Memory B cell (primary cell): ENCODE measurements around the gene ABHD17A.

Source experiments
- ATAC-seq: fragments of 150-1000 bp; cut with Tn5 transposase; 2 replicates; pipeline ENCODE4 v1.10.0; 2021; ENCODE audit warnings: low read depth, mild to moderate bottlenecking, moderate library complexity
- DNase-seq, 2 donors: peaks; one replicate each; pipeline ENCODE4 v3.0.0; 2022; ENCODE audit warnings: low spot score in 2 of 2
- H3K27ac Mint-ChIP-seq: one replicate; pipeline ENCODE4 v1.8.0; 2022; ENCODE audit warnings: mild to moderate bottlenecking, moderate library complexity, mixed read lengths
- H3K27me3 Mint-ChIP-seq: one replicate; pipeline ENCODE4 v1.8.0; 2022; ENCODE audit warnings: mixed read lengths
- H3K36me3 Mint-ChIP-seq: one replicate; pipeline ENCODE4 v1.8.0; 2022; ENCODE audit warnings: mild to moderate bottlenecking, mixed read lengths
- H3K4me1 Mint-ChIP-seq: one replicate; pipeline ENCODE4 v1.8.0; 2022; ENCODE audit warnings: mixed read lengths
- H3K4me3 Mint-ChIP-seq: one replicate; pipeline ENCODE4 v1.8.0; 2022; ENCODE audit warnings: mild to moderate bottlenecking, moderate library complexity, mixed read lengths
- H3K9me3 Mint-ChIP-seq: one replicate; pipeline ENCODE4 v1.8.0; 2022; ENCODE audit warnings: mixed read lengths

Gene ABHD17A

GRCh38 chr19:1830568-1830967 is 54.7 kb downstream of the ABHD17A start:
- Mint-ChIP-seq H3K9me3 (no peaks in the 10 kb centered on the region), H3K36me3 (peaks cover 9% of the 10 kb centered on the region), H3K27ac (no peak overlapping the region), H3K27me3 (no peaks in the 10 kb centered on the region), H3K4me1 (peaks cover 5% of the 10 kb centered on the region), H3K4me3 (no peak overlapping the region)
- DNase-seq = no peak
- no peak for ATAC-seq

DNA sequence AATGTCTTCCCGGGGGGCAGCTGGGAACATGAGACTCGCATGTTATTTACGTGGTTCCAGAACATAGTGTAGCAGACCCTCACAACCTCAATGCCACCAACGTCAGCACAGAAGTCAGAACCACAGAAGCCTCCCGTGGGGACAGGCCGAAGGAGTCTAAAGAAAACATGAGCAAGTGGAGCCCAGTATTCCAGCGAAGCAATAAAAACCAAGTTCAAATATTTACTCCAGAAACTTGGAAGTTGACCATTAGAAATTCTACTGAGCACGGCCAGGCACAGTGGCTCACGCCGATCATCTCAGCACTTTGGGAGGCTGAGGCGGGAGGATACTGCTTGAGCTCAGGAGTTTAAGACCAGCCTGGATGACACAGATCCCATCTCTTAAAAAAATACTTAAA is 55.3 kb downstream of the ABHD17A start:
- no peak for DNase-seq
- no peaks in the 10 kb centered on the region for H3K27me3 Mint-ChIP-seq
- H3K9me3 Mint-ChIP-seq = no peaks in the 10 kb centered on the region
- H3K4me3 Mint-ChIP-seq = no peak overlapping the region
- ATAC-seq = no peak
- H3K27ac Mint-ChIP-seq = no peak overlapping the region
- H3K36me3 Mint-ChIP-seq = peaks cover 9% of the 10 kb centered on the region
- H3K4me1 Mint-ChIP-seq = peaks cover 5% of the 10 kb centered on the region

DNA sequence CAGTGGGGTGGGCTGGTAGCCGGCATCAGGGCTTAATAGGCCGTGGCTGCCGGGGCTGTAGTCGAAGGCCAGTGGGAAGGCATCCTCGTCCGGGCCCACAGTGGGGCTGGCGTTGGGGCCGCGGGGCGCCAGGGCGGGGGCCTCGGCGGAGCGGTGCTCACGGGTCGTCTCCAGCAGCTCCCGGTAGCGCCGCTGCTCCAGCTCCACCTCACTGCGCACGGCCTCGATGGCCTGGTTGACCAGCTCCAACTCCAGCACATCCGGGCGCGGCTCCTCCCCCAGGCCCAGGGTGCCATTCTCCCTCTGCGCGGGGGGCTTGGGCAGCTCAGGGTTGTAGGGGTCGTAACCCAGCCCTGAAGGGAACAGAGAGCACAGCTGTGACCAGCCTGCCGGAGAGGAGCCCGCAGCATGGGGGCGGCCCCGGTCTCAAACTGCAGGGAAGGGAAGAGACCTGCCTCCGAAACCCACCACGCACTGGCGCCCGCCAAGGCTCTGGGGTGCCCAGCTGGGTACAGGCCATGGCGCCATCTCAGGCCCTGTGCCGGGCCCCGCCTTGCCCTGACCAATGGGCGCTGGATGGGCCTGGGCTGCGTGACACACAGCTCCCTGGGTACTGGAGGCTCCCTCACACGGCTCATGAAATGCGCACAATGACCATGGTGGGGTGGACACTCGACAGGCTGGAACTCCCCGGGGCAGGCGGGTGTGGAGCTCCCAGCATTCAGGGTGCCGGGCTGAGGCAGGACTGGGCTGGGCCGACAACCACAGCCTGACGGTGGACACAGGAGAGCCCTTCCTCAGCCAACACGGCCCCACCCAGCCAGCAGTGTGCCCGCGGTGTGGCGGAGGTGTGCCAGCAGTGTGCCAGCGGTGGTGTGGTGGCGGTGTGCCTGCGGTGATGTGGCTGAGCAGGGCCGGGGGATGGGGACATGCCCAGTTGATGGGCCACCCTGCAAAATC is 56.7 kb downstream of the ABHD17A start:
- Mint-ChIP-seq H3K27ac (no peak overlapping the region), H3K4me3 (no peak overlapping the region), H3K27me3 (no peaks in the 10 kb centered on the region), H3K4me1 (peaks cover 5% of the 10 kb centered on the region), H3K9me3 (no peaks in the 10 kb centered on the region), H3K36me3 (peaks cover 12% of the 10 kb centered on the region)
- DNase-seq (no peak), ATAC-seq (no peak)

DNA sequence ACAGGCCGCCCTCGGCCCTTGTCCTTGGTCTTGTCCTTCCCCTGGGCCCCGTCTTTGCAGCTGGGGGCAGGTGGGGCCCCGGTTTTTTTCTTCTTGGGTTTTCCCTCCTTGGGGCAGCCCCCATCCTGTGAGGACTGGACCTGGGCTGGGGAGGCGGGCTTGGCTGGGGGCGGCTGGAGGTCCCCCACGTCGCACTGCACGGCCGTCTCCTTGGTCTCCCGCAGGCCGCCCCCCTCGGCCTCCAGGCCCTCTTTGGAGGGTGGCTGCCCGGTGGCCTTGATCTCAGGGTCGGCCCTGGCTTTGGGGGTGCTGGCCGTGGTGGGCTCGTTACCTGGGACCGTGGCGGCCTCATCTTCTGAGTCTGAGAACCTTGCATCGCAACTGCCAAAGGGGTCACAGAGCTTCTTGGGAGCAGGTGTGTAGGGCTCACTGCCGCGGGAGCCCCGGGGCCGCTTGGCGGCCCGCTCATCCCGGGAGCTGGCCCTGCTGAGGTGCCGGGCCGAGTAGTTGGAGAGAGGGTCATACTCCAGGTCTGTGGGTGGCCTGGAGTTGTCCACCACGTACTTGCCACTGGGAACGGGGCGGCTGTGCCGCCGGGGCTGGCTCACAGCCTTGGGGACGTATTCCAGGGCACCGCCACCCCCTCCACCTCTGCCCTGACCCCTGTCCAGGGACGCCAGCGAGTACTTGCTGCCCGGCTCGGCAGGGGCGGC is 57.6 kb downstream of the ABHD17A start:
- DNase-seq (no peak), ATAC-seq (no peak)
- H3K36me3 Mint-ChIP-seq = peaks cover 12% of the 10 kb centered on the region
- H3K4me3 Mint-ChIP-seq = no peak overlapping the region
- peaks cover 5% of the 10 kb centered on the region for H3K4me1 Mint-ChIP-seq
- H3K9me3 Mint-ChIP-seq = no peaks in the 10 kb centered on the region
- H3K27ac Mint-ChIP-seq = no peak overlapping the region
- no peaks in the 10 kb centered on the region for H3K27me3 Mint-ChIP-seq
